Liver (tissue), 9 donors: ENCODE measurements around the gene SET. TPM values are rescaled to one million over a fixed set of nuclear protein-coding genes. Genes with fewer than 3 reads are reported as not detected.

Experiments
- DNase-seq: peaks from one replicate; pipeline ENCODE4 v3.0.0-alpha.2; 2017; ENCODE audit warnings: low spot score
- H3K27ac ChIP-seq, 2 donors: one replicate each; pipeline ENCODE4 v1.7.0; 2013; ENCODE audit warnings: inconsistent platforms in 2 of 2, low read length in 2 of 2, control low read depth in 1 of 2, low read depth in 1 of 2, mild to moderate bottlenecking in 1 of 2
- H3K27me3 ChIP-seq, 4 donors: one replicate each; pipeline versions ENCODE4 v1.6.1 to v1.7.0; 2013; ENCODE audit warnings: low read length in 3 of 4, inconsistent platforms in 1 of 4, mild to moderate bottlenecking in 1 of 4, moderate library complexity in 1 of 4; ENCODE audit not compliant: control insufficient read depth in 4 of 4, insufficient read depth in 4 of 4
- H3K36me3 ChIP-seq, 4 donors: one replicate each; pipeline versions ENCODE4 v1.6.1 to v1.7.0; 2013; ENCODE audit warnings: low read length in 3 of 4, mild to moderate bottlenecking in 3 of 4, low read depth in 1 of 4, moderate library complexity in 1 of 4; ENCODE audit not compliant: control insufficient read depth in 4 of 4, insufficient read depth in 3 of 4
- H3K4me1 ChIP-seq, 4 donors: one replicate each; pipeline versions ENCODE4 v1.6.1 to v1.7.0; 2013; ENCODE audit warnings: low read length in 3 of 4, mild to moderate bottlenecking in 3 of 4, moderate library complexity in 1 of 4; ENCODE audit not compliant: control insufficient read depth in 4 of 4, insufficient read depth in 4 of 4
- H3K4me3 ChIP-seq, 3 donors: one replicate each; pipeline versions ENCODE4 v1.6.1 to v1.7.0; 2013; ENCODE audit warnings: low read length in 3 of 3, control low read depth in 1 of 3, low read depth in 1 of 3, mild to moderate bottlenecking in 1 of 3
- H3K9ac ChIP-seq, 2 donors: one replicate each; pipeline ENCODE4 v1.7.0; 2013; ENCODE audit warnings: low read length in 2 of 2, mild to moderate bottlenecking in 2 of 2, moderate library complexity in 2 of 2, control low read depth in 1 of 2, low read depth in 1 of 2
- H3K9me3 ChIP-seq, 4 donors: one replicate each; pipeline versions ENCODE4 v1.6.1 to v1.7.0; 2013; ENCODE audit warnings: low read length in 3 of 4; ENCODE audit not compliant: control insufficient read depth in 4 of 4
- EGR1 ChIP-seq, 2 donors: IDR thresholded peaks; 2 replicates each; pipeline ENCODE4 v1.6.1; 2016 to 2018; ENCODE audit warnings: antibody characterized with exemption in 2 of 2, low read depth in 2 of 2
- FOXA1 ChIP-seq: IDR thresholded peaks from 2 replicates; pipeline ENCODE4 v1.6.1; 2016; ENCODE audit warnings: antibody characterized with exemption
- HNF4A ChIP-seq, 2 donors: conservative IDR thresholded peaks; 2 replicates each; pipeline ENCODE4 v1.6.1; 2016; ENCODE audit warnings: antibody characterized with exemption in 2 of 2, mild to moderate bottlenecking in 2 of 2
- HNF4G ChIP-seq: IDR thresholded peaks from 2 replicates; pipeline ENCODE4 v1.6.1; 2016; ENCODE audit warnings: antibody characterized with exemption
- JUND ChIP-seq, 2 donors: IDR thresholded peaks; 2 replicates each; pipeline ENCODE4 v1.6.1; 2016; ENCODE audit warnings: antibody characterized with exemption in 2 of 2
- NR2F2 ChIP-seq: IDR thresholded peaks from 2 replicates; pipeline ENCODE4 v1.6.1; 2016; ENCODE audit warnings: antibody characterized with exemption
- RXRA ChIP-seq, 2 donors: IDR thresholded peaks; 2 replicates each; pipeline ENCODE4 v1.6.1; 2017 to 2018; ENCODE audit warnings: antibody characterized with exemption in 2 of 2, mild to moderate bottlenecking in 1 of 2
- SP1 ChIP-seq: IDR thresholded peaks from 2 replicates; pipeline ENCODE4 v1.6.1; 2018; ENCODE audit warnings: antibody characterized with exemption, mild to moderate bottlenecking
- TAF1 ChIP-seq: conservative IDR thresholded peaks from 2 replicates; pipeline ENCODE4 v1.6.1; 2016; ENCODE audit warnings: antibody characterized with exemption, mild to moderate bottlenecking
- YY1 ChIP-seq: IDR thresholded peaks from 2 replicates; pipeline ENCODE4 v1.6.1; 2016; ENCODE audit warnings: antibody characterized with exemption, mild to moderate bottlenecking
- WGBS: extraction: QIAGEN DNeasy Blood & Tissue Kit; methylation state at CpG from one replicate; pipeline ENCODE4 v1.1.7; 2013; 5-methylcytosine and 5-hydroxymethylcytosine counted together
- polyA plus RNA-seq, 2 donors: library from polyadenylated mRNA; stranded (reverse) in 1 of 2; unstranded in 1 of 2; fragments of 200-250 nt in 1 of 2; fragments of >200 nt in 1 of 2; fragmentation: Nextera tagmentation in 1 of 2; extraction: Ambion mirVana in 1 of 2; gene quantifications; one replicate each; pipeline versions ENCODE4 v1.2.1 to v1.2.3, GENCODE V29; 2013 to 2015
- total RNA-seq, 2 donors: library from RNA; depleted of rRNA; stranded (reverse); fragments of >200 nt; gene quantifications; one replicate each; pipeline ENCODE4 v1.2.3, GENCODE V29; 2014
- TF ChIP-seq, protein P1 (sequence below): IDR thresholded peaks from 2 replicates; pipeline ENCODE4 v1.6.1; 2016; ENCODE audit warnings: antibody characterized with exemption
- TF ChIP-seq, protein P2 (sequence below): IDR thresholded peaks from 2 replicates; pipeline ENCODE4 v1.6.1; 2016; ENCODE audit warnings: antibody characterized with exemption
- TF ChIP-seq, protein P3 (sequence below): fragments of 150-350 bp; IDR thresholded peaks from 2 replicates; pipeline ENCODE4 v1.5.1; 2017; ENCODE audit warnings: improper control_type of control experiment, low read depth, low read length; ENCODE audit not compliant: missing input control
- donor health status: healthy.
- donor health status: healthy.
- donor health status: healthy.
- donor health status: healthy.
- donor health status: healthy.

SET gene
- total and polyA plus RNA-seq, 4 donors: 58.2 to 95.6 (median 69.3) TPM

DNA sequence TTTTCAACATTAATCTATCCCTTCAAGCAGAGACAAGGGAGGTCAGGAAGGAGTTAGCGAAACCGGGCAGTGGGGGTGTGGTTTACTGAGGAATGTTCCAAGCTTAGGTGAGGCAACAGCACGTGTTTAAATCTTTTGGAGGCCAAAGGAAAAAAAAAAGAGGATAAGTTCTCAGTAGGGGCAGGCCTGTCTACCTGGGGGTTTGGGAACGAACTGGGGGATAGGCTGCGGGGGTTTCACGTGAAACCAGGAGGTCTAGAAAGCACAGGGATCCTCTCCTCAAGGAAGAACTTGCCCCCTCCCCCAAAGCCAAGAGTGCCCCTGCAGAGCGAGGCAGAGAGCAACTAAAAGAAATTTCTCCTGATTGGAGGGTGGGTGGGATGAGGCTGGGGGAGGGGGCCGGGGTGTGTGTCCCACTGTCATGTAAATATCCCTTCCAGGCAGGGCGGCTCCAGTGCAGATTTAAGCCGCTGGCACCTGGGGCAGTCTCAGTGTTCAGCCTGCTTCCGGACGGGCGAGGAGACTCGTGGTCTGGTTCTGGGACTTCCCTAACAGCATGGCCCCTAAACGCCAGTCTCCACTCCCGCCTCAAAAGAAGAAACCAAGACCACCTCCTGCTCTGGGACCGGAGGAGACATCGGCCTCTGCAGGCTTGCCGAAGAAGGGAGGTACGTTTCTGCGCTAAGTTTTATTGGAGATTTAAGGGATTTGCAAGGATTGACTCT lies 5.5 kb upstream of the SET start:
- peaks cover 0 to 37% (median 19%) of the 10 kb centered on the region in 4 donors for H3K4me1 ChIP-seq
- H3K36me3 ChIP-seq: no peaks in the 10 kb centered on the region
- H3K27ac ChIP-seq: peak overlapping the region; percentile 49 to 79
- no peak for DNase-seq
- peak overlapping the region; percentile 61 to 77 (median 64) for H3K4me3 ChIP-seq
- H3K9ac ChIP-seq: peak overlapping the region; percentile 94 to 95
- no peaks in the 10 kb centered on the region for H3K9me3 ChIP-seq
- TF ChIP-seq HNF4A (conservative IDR thresholded peaks at IDR 0.05) (no peak), SP1 (peak; percentile 19), RXRA (IDR thresholded peaks at IDR 0.05) (peak in 1 of 2 donors; percentile 7), FOXA1 (no peak), NR2F2 (no peak), YY1 (no peak), JUND (IDR thresholded peaks at IDR 0.05) (no peak), EGR1 (IDR thresholded peaks at IDR 0.05; ENCODE audit: low read depth in 2 of 2) (no peak), HNF4G (no peak)
- TF ChIP-seq, protein P1, sequence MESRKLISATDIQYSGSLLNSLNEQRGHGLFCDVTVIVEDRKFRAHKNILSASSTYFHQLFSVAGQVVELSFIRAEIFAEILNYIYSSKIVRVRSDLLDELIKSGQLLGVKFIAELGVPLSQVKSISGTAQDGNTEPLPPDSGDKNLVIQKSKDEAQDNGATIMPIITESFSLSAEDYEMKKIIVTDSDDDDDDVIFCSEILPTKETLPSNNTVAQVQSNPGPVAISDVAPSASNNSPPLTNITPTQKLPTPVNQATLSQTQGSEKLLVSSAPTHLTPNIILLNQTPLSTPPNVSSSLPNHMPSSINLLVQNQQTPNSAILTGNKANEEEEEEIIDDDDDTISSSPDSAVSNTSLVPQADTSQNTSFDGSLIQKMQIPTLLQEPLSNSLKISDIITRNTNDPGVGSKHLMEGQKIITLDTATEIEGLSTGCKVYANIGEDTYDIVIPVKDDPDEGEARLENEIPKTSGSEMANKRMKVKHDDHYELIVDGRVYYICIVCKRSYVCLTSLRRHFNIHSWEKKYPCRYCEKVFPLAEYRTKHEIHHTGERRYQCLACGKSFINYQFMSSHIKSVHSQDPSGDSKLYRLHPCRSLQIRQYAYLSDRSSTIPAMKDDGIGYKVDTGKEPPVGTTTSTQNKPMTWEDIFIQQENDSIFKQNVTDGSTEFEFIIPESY: no peak
- TF ChIP-seq, protein P2, sequence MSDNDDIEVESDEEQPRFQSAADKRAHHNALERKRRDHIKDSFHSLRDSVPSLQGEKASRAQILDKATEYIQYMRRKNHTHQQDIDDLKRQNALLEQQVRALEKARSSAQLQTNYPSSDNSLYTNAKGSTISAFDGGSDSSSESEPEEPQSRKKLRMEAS: peak; percentile 31
- TF ChIP-seq, protein P3, sequence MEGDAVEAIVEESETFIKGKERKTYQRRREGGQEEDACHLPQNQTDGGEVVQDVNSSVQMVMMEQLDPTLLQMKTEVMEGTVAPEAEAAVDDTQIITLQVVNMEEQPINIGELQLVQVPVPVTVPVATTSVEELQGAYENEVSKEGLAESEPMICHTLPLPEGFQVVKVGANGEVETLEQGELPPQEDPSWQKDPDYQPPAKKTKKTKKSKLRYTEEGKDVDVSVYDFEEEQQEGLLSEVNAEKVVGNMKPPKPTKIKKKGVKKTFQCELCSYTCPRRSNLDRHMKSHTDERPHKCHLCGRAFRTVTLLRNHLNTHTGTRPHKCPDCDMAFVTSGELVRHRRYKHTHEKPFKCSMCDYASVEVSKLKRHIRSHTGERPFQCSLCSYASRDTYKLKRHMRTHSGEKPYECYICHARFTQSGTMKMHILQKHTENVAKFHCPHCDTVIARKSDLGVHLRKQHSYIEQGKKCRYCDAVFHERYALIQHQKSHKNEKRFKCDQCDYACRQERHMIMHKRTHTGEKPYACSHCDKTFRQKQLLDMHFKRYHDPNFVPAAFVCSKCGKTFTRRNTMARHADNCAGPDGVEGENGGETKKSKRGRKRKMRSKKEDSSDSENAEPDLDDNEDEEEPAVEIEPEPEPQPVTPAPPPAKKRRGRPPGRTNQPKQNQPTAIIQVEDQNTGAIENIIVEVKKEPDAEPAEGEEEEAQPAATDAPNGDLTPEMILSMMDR: no peak
- 4% methylated on average over 21 of the region's 21 CpGs for WGBS
- no peaks in the 10 kb centered on the region for H3K27me3 ChIP-seq

DNA sequence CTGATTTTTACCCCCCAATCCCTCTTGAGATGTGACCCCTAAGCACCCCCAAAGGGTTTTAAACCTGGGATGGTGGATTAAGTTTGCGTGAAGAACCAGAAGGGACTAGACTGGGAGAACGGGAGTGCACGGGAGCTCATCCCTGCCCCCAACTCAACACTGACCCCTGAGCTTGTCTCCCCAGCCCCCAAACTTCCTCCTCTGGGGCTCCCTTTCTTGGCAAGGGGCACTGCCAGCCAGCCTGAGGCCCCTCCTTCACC lies 5.0 kb upstream of the SET start:
- peaks cover 0 to 38% (median 19%) of the 10 kb centered on the region in 4 donors for H3K4me1 ChIP-seq
- WGBS: under 1% methylated on average over 3 of the region's 3 CpGs

More for the DNA sequence above, 5.0 kb upstream of the SET start:
- H3K27ac ChIP-seq: peak overlapping the region; percentile 49 to 79
- peak overlapping the region; percentile 94 to 95 for H3K9ac ChIP-seq
- no peaks in the 10 kb centered on the region for H3K36me3 ChIP-seq
- no peak for DNase-seq
- H3K4me3 ChIP-seq: peak overlapping the region; percentile 61 to 77 (median 64)
- no peaks in the 10 kb centered on the region for H3K9me3 ChIP-seq
- no peaks in the 10 kb centered on the region for H3K27me3 ChIP-seq
- TF ChIP-seq JUND (IDR thresholded peaks at IDR 0.05) (no peak), TAF1 (peak; percentile 47), FOXA1 (no peak), HNF4G (no peak)
- TF ChIP-seq, protein P3: no peak
